CD4-positive, alpha-beta T cell treated with Interferon alpha-2 for 1 hour (primary cell): Measurements from ENCODE around the gene KCNH6.

Experiments
- DNase-seq, 2 donors: peaks; one replicate each; pipeline ENCODE4 v3.0.0-alpha.2; 2020 to 2022

The KCNH6 gene

DNA sequence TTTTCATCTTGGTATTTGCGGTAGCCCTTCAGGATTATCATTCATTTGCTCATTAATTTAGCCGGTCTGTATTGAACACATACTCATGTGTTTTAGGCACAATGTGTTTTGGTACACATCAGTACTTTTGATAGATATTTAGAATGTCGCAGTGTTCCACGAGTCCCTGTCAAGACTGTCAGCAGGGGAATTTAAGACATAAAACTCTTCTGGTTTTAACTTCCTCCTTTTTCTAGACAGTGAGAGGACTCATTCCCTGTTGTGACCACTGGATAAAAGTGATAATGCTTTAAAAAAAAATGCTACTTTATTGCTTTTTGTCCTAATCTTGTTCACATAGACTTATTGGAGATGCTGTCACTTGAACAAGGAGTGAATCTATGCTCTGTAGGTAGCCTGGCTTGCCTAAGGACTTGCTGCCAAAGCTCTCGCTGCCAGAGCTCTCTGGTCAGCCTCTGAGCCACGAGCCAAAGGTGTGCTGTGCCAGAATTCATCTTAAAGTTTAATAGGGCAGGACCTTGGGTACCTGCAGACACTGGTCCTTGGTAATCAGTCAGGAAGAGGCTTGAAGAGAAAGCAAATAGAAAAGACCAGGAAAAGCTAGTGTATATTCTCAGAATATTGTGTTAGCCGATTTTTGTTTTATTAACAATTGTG is 32.5 kb downstream of the KCNH6 start:
- DNase-seq: no peak

DNA sequence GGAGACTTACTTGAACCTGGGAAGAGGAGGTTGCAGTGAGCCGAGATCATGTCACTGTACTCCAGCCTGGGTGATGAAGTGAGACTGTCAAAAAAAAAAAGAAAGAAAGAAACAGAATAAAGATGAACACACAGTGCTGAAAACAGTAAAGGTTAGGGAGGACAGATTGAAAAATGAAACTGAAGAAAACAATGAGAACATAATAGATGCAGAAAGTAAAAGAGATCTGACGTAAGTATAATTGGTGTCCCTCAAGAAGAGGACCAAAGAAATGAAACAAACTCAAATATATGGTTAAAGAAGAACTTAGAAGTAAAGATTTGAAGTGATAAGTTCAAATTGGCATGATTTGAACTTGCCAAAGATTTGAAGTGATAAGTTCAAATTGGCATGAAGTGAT is 34.3 kb downstream of the KCNH6 start:
- DNase-seq: no peak

DNA sequence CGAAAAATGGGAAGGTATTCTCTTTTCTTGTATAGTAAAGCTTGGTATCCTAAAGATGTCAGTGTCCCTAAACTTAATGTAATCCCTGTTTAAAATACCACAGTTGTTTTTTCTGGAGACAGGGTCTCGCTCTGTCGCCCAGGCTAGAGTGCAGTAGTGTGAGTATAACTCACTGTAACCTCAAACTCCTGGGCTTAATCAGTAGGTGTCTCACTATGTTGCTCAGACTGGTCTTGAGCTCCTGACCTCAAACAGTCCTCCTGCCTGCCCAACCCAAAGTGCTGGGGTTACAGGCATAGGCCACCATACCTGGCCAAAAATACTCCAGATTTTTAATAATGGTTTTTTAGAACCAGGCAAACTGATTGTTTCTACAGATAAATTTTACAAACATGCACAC is 35.3 kb downstream of the KCNH6 start:
- no peak for DNase-seq

DNA sequence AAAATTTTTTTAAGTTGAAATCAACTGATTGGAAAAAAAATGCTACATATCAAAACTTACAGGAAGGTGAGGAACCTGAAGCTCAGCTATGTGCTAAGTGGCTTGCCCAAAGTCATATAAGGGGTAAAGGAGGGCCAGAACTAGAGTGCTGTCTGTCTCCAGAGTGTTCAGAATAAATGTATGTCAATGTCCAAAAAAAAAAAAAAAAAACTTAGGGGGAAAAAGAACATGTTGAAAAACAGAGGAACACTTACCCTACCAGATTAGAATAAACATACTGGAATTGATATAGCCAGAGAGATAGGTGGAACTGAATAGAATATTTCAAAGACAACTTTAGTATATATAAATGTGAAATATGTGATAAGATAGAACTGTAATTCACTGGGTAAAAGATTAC is 38.7 kb downstream of the KCNH6 start:
- DNase-seq: no peak

DNA sequence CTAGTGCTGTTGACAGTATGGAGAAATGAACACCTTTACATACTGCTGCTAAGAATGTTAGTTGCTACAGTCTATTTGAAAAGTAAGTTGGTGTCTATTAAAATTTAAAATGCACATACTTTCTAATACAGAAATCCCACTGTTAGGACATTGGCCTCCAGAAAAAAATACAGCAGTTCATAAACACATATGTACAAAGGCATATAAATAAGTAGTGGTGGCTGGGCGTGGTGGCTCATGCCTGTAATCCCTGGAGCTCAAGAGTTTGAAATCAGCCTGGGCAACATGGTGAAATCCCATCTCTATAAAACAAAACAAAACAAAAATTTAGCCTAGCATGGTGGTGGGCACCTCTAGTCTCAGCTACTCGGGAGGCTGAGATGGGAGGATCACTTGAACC is 40.2 kb downstream of the KCNH6 start:
- DNase-seq: no peak

DNA sequence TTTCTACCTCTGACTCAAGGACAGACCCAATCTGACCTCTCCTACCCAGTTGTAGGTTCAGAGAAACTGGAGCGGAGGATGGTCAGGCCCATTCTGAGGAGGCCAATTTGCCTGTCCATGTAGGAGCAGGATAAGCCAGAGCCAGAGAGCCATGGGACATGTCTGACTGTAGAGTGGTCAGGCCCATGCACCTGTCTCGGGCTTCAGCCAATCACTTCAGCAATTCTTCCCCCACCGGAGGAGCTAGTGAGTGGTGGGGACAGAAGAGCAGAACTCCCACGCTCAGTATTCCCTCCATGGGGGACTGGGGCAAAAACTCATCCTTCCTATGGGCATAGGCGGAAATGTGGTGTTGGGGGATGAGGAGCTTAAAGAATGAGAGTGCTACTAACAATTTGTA is 41.4 kb downstream of the KCNH6 start:
- DNase-seq: no peak

DNA sequence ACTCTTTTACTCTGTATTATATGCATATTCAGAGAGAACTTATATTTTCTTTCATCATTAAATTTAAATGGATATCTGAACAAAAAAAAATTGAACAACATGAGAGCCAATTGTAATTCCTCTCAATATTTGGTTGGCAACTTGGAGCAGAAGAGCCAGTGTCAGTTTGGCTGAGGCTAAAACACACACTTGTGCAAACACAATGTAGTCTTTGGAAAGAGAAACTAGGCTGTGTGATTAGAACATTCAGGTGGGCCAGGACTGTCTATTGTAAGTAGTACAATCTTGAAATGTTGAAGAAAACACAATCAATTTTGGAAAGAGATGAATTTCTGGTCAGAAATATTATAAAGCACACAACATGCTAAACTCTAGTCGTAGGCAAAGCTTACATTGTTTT is 44.1 kb downstream of the KCNH6 start:
- DNase-seq: no peak

DNA sequence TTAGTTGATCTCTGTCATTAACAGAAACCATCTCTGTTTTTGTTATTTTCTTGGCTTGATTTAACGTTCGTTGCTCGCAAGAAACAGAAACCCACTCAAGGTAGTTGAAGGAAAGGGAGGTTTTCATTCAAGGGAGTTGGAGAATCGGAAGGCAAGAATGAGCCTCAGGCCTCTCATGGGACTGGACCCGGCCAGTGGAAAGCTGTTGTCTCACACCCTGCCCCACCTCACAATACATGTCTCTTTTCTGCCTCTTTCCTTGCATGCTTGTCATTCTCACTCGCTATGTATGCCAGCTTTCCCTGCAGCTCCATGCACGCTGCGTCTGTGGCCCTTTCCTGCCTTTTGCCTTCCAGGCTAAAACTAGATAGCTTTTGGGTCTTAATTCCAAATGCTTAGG is 45.4 kb downstream of the KCNH6 start:
- no peak for DNase-seq

DNA sequence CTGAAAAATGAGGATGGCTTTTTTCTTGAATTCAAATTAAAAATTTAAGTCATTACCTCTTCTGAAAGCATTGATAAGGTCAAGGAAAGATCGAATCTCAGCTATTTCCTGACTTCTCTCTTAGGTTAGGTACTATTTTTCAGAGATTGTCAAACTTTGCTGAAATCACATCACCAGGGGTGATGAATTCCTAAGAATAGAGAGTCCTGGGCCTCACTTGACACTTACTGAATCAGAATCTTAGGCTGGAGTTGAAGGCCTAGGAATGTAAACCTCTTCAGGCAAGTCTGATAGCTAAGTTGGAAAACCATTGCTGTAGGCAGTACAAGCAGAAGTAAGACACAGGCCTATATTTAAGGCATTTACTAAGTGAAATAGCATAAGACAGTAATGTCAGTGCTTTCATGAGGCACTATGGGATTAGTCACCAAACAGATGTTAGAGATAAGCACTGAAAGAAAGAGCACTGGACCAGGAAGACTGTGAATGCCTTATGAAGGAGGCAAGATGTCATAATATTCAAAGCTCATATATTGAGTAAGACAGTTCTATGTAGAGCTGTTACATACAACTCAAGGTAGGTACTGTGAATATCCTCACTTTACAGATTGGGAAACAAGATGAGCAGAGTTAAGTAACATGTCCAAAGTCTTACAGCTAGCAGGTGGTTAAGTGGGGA is 48.6 kb downstream of the KCNH6 start:
- no peak for DNase-seq

DNA sequence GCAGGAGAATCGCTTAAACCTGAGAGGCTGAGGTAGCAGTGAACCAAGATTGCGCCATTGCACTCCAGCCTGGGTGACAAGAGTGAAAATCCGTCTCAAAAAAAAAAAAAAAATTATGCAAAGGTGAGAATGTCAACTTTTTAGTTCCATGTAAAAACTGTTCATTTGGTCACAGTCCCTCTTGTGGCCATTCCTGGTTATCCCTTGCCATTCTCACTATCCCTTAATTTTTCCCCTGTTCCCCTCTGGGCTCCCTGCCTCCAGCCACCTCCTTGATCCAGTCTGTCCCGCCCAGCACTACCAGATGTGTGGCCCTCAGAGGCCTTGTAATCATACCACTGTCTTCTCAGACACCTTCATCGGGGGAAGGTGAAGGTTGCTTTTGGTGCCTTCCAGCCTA is 50.5 kb downstream of the KCNH6 start:
- DNase-seq: no peak

DNA sequence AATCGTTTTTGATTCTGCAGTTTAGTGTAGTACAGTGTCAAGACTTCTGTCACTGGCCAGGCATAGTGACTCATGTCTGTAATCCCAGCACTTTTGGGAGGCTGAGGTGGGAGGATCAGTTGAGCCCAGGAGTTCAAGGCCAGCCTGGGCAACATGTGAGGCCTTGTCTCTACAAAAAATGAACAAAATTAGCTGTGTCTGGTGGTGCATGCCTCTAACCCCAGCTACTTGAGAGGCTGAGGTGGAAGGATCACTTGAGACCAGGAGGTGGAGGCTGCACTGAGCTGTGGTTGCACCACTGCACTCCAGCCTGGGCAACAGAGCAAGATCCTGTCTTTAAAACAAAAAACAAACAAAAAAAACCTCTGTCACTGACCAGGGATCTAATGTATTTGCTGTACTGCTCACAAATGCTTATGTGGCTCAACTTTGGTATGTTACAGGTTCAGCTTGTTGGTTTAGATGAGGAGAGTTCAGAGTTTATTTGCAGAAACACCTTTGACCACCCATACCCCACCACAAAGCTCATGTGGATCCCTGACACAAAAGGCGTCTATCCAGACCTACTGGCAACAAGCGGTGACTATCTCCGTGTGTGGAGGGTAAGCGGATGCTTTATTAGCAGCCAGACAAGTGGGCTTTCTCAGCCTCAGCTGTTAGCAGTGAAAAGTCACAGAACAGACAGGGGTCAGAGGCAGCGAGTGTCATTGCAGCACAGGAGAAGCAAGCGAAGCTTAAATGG is 55.0 kb downstream of the KCNH6 start:
- no peak for DNase-seq

DNA sequence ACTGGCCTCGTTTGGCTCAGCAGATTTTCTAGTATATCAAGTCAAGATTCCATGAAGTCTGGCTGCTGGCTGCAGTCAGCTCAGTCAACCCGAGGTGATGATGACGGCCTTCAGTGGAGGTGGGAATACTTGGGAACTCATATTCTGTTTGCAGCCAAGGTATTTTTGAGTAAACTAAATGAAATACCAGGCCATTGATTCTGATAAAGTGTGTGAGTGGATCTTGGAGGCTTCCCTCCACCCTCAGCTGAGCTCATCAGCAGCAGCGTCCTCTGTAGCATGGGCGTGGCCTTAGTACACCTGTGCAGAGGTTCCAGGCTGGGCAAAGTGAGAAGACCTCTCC is 55.6 kb downstream of the KCNH6 start:
- no peak for DNase-seq

DNA sequence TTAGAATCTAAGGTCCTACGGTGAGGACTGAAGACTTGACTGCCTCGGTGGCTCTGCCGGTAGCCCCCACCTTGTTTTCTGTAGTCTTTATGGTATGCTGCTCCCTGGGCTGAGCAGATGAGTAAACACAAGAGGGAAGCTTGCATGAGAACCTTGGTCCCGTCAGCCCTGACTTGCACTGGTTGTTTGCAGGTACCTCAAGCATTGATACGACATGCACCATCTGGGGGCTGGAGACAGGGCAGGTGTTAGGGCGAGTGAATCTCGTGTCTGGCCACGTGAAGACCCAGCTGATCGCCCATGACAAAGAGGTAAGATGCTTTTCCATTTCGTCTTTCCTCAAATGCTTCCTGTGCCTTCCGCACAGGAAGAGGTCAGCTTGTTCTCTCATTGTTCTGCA is 56.5 kb downstream of the KCNH6 start:
- DNase-seq: no peak

DNA sequence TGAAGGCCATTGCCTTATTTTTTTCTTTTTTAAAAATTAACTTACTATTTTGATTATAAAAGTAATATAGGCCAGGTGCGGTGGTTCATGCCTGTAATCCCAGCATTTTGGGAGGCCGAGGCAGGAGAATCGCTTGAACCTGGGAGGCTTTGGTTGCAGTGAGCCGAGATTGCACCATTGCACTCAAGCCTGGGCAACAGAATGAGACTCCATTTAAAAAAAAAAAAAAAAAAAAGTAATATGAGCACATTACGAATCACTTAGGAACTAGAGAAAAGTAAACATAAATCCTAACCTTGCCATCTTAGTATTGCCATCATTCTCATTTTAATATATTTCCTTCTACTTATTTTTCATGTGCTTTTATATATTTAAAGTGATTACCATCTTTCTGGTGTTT is 64.6 kb downstream of the KCNH6 start:
- DNase-seq: no peak

DNA sequence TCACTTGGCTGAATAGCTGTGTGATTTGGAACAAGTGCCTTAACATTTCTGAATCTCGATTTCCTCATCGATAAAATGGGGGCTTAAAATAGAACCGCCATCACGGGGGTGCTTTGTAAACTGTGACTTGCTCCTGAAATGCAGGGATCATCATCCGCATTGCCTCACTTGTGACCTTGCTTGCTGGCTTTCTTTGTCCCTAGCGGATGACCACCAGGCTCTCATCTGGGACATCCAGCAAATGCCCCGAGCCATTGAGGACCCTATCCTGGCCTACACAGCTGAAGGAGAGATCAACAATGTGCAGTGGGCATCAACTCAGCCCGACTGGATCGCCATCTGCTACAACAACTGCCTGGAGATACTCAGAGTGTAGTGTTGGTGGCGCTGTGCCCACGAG is 65.6 kb downstream of the KCNH6 start:
- no peak for DNase-seq

DNA sequence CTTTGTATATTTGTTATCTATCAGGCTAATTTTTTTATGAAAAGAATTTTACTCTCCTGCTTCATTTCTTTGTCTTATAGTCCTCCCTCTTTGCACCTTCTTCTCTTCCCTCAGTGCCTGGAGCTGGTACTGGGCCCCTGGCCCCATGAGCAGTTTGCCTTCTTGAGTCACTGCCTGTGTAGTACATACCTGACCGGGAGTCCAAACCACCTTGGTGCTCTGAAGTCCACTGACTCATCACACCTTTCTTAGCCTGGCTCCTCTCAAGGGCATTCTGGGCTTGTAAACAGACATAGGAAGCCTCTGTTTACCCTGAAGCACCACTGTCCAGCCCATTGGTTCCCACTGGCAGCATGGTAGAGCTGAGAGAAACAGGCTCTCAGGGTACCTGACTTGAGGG is 66.5 kb downstream of the KCNH6 start:
- DNase-seq: no peak

DNA sequence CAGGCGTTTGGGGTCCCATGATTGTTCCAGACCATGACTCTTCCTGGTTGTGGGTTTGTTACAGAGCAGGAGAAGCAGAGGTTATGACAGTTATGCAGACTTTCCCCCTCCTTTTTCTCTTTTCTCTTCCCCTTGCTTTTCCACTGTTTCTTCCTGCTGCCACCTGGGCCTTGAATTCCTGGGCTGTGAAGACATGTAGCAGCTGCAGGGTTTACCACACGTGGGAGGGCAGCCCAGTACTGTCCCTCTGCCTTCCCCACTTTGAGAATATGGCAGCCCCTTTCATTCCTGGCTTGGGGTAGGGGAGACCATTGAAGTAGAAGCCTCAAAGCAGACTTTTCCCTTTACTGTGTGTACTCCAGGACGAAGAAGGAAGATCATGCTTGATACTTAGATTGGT is 69.6 kb downstream of the KCNH6 start:
- no peak for DNase-seq

DNA sequence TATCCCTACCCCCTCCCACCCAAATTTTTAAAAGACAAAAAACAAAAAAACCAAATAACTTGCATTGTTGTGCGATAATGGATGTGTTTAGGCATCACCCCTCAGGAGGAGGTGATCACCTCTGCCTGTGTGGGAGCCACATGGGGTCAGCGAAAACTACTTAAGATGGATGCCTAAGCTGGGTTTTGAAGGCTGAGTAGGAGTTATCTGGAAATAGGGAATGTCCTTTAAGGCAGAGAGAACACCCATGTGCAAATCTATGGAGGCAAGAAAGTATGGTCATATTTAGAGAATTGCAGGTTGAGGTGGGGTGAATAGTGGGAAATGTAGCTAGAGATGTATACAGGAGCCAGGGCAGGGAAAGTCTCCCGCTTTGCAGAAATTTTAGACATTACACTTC is 72.0 kb downstream of the KCNH6 start:
- DNase-seq: no peak
